IPS DF 4.7 (cell line): ENCODE results near the gene TRIM29.

Source experiments
- DNase-seq: peaks from one replicate; pipeline ENCODE4 v3.0.0-alpha.2; 2013; ENCODE audit warnings: low spot score; ENCODE audit errors: extremely low read depth

The TRIM29 gene

DNA sequence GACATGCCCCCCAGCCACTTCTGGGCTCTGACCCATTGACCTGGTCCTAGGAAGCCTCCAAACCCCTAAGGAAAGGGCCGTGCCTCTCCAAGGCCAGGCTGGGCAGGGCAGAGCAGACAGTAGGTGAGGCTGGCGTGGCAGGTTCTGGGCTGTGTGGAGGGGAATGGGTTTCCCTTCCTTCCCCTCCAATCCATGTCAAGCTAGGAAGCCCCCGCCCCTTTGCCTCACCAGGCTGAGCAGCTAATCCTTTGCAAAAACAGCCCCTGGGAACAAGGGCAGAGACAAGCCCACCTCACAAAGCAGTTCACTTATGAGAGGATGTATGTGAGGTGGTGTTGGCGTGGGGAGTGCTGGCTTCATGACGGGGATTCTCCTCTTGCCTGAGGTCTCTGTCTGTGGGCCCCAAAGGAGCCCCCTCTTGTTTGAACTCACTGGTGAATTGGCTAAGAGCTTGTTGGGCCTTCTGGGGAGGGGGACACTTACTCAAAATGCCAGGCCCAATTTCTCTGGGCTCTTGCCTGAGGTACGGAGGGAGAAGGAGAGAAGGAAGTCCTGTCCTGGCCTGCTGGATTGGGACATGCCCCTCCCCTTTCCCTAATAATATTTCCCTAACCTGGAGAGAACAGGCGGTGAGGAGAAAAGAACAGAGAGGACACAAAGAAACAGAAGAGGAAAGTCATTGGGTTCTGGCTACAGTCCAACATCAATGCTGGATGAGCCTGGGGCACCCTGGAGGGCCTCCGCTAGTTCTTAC, 1.6 kb upstream of the TRIM29 start:
- DNase-seq, result no peak

DNA sequence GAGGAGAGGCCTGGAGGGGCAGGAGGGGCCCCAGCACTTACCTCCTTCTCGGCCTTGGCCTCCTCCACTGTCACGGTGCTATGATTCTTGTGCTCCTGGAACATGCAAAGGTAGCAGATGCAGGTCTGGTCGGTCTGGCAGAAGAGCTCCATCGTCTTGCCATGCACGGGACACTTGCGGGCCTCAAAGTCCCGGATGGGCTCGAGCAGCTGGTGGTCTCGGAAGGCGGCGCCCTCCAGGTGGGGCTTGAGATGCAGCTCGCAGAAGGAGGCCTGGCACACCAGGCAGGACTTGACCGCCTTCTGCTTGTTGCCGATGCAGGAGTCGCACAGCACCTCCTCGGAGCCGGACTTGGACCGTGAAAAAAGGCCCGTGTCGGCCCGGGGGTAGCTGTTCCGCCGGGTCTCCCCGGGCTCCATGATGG, 714 bp downstream of the TRIM29 start:
- DNase-seq, result no peak

- no peak for DNase-seq
These were observed 1.6 kb downstream of the TRIM29 start for GRCh38 chr11:120136356-120136755.

DNA sequence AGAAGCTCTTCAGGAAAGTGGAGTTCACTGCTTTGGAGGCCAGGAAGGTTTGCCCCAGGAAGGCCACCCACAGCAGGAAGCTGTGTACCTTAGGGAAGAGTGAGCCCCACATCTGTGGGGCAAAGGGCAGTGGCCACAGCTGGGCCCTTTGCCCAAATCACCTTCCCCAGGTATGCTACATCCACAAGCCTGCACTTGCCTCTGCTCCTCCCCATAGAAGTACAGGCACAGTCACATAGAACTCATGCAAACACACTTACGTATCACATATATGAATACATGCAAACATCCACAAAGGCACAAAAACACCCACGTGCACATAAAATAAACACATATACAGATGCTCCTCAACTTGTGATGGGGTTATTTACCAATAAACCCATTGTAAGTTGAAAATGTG, 2.1 kb downstream of the TRIM29 start:
- DNase-seq, result no peak

GRCh38 chr11:120134931-120135228, 3.0 kb downstream of the TRIM29 start:
- DNase-seq, result no peak

DNA sequence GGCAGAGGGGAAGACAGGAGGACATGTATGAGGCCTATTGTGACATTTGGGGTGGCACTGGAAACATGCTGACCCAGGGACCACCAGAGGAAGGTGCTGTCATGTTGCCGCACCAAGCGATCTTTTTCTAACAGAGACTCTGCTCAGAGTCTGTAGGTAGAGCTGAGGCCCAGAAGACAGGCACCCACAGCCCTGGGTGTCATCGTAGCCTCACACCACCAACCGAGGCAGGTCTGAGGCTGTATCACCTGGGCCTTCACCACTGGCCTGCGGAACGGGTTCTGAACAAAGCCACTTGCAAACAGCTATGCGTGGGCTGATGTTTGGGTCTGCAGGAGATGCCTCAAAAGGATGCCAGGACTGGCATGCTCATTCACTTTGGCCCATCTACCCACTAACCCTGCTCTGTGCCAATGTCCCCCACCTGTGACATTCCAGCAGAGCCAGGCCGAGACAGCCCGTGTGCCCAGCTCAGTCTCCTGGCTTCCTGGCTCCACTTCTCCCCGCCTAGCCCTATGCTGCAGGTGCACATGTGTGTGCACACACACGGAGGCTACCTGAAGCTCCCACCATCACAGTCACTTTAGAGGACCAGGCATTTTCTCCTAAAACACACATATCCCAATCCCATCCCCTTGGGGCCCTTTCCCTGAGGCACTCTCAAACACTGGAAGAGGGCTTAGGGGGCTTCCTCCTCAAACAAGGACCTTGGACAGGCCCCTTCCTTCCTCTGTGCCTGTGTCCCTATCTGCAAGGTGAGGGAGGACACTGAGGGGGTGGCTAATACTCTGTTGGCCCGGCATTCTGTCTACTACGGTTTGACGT, 3.6 kb downstream of the TRIM29 start:
- no peak for DNase-seq

GRCh38 chr11:120133216-120134105, 4.5 kb downstream of the TRIM29 start:
- no peak for DNase-seq

DNA sequence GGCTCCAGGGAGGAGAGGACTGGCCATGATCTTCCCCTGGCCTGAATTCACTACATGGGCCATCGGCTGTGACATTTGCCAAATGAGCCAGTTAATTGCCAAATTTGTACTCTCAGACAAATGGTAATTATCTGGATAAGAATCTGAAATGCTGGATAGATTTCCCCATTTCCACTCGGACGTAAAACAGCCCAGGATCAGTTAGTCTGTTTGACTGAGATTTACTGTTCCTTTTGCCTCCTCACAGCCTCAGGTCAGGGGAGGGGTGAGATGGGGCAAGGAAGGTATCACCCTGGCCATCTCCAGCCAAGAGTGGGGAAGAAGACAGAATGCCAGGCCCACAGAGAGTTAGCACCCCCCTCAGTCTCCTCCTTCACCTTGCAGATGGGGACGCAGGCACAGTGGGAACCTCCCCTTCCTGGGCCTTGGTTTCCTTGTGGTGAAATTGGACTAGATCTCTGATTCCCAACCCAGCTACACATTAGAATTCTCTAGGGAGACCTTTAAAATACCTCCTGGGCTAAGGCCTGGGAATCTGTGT, 5.2 kb downstream of the TRIM29 start:
- DNase-seq, result no peak

DNA sequence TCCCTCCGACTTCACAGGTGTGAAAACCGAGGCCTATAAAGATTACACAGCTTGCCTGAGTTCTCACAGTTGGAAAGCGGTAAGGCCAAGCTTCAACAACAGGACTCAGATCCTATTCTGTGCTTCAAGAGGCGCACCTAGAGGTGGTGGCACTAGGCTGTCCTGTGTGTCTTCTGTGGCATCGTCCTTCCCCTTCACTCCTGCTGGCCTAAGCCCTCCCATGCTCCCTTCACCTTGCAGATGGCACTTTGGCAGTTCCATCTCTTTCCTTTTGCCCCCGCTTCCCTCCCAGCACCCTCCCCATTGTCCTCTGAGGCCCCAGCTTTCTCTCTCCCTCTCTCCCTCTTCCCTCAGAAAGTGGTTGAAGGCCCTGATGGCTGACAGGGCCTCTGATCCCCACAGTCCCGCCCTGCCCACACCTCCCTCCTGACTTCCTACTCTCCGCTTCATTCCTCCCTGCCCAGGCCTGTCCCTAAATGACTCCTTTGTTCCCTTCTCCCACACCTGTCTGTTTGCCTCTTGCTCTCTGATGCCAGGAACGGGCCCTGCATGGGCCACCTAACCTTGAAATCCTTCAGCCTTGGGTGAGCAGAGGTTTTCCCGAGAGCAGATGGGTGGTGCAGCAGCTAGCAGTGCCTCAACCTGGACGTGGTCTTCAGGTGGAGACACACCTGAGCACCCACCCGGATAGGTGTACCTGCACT, 5.8 kb downstream of the TRIM29 start:
- DNase-seq, result no peak

DNA sequence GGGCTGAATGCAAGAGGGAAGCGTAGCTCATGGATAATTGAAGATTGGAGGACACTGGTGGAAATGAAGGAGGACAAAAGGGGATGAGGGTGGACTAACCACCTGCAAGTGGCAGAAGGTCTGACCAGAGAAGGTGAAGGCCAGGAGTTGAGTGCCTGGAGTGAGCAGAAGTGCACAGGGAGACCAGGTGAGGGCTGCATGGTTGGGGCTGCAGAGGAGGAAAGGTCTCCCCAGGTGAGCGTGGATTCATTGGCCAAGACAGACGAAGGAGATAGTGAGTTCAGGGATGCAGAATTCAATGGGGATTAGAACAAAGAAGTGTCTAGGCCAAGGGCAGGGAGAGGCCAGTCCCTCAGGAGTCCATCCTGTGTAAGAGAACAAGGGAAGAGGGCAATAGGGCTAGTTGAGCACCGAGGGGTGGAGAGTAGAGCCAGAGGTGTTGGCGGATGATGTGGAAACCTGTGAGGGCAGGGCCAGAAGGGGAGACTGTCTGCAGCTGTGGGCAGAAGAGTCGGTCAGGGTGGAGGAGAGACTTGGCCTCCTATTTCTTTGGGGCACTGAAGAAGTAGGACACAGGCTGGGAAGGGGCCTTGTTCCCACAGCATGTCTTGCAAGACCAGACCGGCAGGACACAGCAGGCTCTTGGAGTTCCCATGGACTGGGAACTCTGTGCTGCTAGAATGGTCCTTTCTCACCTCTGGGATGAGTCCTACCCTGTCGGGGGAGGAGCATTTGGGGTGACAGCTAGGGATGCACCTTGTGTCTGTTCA, 6.7 kb downstream of the TRIM29 start:
- no peak for DNase-seq

- no peak for DNase-seq
These were observed 7.5 kb downstream of the TRIM29 start for GRCh38 chr11:120130176-120130980.

DNA sequence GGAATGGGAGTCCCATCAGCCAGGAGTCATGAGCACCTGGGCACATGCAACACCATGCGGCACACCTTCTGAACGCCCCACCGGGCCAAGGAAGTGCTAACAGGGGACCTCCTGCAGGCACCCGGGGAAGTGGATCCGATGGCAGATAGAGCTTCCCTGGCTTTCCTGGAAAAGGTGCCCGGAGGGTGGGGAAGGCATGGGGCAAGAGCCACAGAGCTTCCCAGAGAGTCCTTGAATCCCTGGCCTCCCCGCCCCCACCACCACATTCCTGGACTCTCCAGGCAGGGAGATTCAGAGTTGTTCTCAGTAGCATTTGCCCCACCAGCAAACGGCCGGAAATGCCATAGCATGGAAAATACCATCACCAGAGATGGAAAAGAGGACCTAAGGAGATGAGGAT, 8.3 kb downstream of the TRIM29 start:
- DNase-seq, result no peak

GRCh38 chr11:120128392-120129119, 9.4 kb downstream of the TRIM29 start:
- no peak for DNase-seq

DNA sequence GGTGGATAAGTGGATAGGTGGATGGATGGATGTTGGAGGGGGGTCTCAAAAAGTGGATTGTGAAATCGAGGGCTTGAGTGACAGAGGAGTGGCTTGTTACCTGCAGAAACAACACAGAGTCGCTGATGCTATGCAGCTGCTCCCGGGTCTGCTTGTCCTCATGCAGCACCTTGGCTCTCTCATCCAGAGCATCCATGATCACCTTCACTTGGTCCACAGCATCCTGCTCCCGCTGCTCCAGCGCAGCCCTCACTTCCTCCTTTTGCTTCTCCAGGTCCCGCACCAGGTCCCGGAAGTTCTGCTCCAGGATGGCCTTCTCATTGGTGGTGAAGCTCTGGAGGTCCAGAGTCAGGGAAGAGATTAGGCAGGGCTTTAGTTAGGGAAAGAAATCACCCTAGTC, 10.7 kb downstream of the TRIM29 start:
- no peak for DNase-seq

DNA sequence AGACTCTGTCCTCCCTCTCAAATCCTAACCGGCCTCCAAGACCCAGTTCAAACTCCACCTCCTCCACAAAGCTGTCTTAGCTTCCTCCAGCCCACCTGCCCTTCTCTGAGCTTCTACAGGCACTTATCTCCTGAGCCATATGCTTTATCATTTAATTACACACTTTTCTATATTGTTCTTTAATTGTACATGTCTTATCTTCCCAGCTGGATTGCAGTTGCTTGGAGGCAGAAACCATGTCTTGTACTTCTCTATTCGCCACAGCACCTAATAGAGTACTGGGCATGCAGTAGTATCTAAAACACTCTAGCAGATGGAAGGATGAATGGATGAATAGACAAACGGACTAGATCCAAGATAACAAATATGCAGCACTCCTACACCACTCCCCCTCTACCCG, 11.3 kb downstream of the TRIM29 start:
- no peak for DNase-seq

DNA sequence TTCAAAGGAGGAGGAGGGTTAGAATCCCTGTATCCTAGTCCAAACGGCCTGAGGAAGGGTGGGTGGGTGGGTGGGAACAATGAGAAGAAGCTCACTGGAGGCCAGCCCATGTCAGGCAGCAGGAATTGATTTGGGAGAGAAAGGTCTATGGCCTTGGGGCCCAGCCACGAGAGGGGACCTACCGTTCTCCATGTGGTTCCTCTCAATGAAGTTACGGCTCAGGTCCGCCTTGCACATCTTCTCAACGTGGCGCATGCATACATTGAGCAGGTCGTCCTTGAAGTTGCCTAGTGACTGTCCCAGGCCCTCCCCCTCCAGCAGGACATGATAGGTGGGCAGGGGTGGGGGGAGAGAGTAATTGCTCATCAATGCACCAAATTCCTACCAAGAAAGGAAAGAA, 12.4 kb downstream of the TRIM29 start:
- no peak for DNase-seq

- DNase-seq, result no peak
These were observed 12.9 kb downstream of the TRIM29 start for GRCh38 chr11:120125024-120125423.

DNA sequence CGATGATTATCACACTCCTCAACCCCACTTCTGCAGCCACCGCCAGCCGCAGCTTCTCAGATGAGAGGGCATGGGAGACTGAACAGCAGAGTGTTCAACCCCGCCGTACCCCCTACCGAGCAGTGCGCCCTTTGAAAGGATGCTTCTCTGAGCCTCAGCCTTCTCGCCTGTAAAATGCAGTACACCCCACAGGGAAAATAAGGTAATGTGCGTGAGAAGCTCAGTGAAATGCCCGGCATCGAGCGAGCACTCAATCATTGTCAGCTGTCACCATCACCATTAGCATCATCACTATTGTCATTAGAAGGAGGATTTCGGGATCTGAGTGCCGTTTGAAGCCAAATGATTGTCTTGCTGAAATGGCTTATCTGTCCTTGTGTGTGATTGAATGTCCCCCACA, 13.6 kb downstream of the TRIM29 start:
- DNase-seq, result no peak

- no peak for DNase-seq
These were observed 14.0 kb downstream of the TRIM29 start for GRCh38 chr11:120123946-120124345.
